ENCODE measurements around the gene SIN3A. TPM values are rescaled to one million over a fixed set of nuclear protein-coding genes. Genes with fewer than 3 reads are reported as not detected.

SIN3A gene
- total and polyA plus RNA-seq, 8 donors: 8.4 to 61.9 (median 27.5) TPM

- Histone ChIP-seq H3K4me3 (no peak overlapping the region), H3K27me3 (no peaks in the 10 kb centered on the region), H3K9me3 (no peaks in the 10 kb centered on the region), H3K27ac (no peak overlapping the region), H3K36me3 (peaks cover 65 to 100% (median 98%) of the 10 kb centered on the region in 4 donors), H3K4me1 (no peaks in the 10 kb centered on the region)
- 90 to 98% (median 95%) methylated on average over 8 to 10 of the region's 10 CpGs for WGBS, 5 donors
- TF ChIP-seq POLR2AphosphoS5 (IDR thresholded peaks at IDR 0.05) (no peak), CTCF (IDR thresholded peaks at IDR 0.05) (no peak), EP300 (IDR thresholded peaks at IDR 0.05) (no peak), POLR2A (IDR thresholded peaks at IDR 0.05) (no peak)
- DNase-seq: no peak
- intact Hi-C loops (cut with DNase I; ENCODE audit: low total_unique reads): no loop called here
These were observed 92.5 kb downstream of the SIN3A start for GRCh38 chr15:75358771-75359536.

- no peaks in the 10 kb centered on the region for H3K4me1 ChIP-seq
- intact Hi-C loops (cut with DNase I; ENCODE audit: low total_unique reads): no loop called here
- WGBS, 5 donors: 85 to 94% (median 91%) methylated on average over 11 to 17 of the region's 17 CpGs
- TF ChIP-seq POLR2AphosphoS5 (IDR thresholded peaks at IDR 0.05): no peak
- TF ChIP-seq POLR2A (IDR thresholded peaks at IDR 0.05): no peak
- TF ChIP-seq CTCF (IDR thresholded peaks at IDR 0.05): no peak
- TF ChIP-seq EP300 (IDR thresholded peaks at IDR 0.05): no peak
- DNase-seq: no peak
- no peaks in the 10 kb centered on the region for H3K9me3 ChIP-seq
- H3K36me3 ChIP-seq: peaks cover 59 to 97% (median 93%) of the 10 kb centered on the region in 4 donors
- no peak overlapping the region for H3K27ac ChIP-seq
- H3K4me3 ChIP-seq: no peak overlapping the region
- no peaks in the 10 kb centered on the region for H3K27me3 ChIP-seq
These were observed 93.4 kb downstream of the SIN3A start for GRCh38 chr15:75357976-75358673.

- DNase-seq: no peak
- Histone ChIP-seq H3K27ac (no peak overlapping the region), H3K27me3 (no peaks in the 10 kb centered on the region), H3K9me3 (no peaks in the 10 kb centered on the region), H3K4me3 (no peak overlapping the region), H3K4me1 (no peaks in the 10 kb centered on the region), H3K36me3 (peaks cover 55 to 81% (median 80%) of the 10 kb centered on the region in 4 donors)
- 93 to 97% (median 94%) methylated on average over 10 to 20 of the region's 20 CpGs for WGBS, 5 donors
- intact Hi-C loops (cut with DNase I; ENCODE audit: low total_unique reads): no loop called here
- TF ChIP-seq CTCF (IDR thresholded peaks at IDR 0.05) (no peak), POLR2AphosphoS5 (IDR thresholded peaks at IDR 0.05) (no peak), EP300 (IDR thresholded peaks at IDR 0.05) (no peak)
These were observed 95.0 kb downstream of the SIN3A start for GRCh38 chr15:75356517-75356916.

GRCh38 chr15:75356006-75356405 is 95.5 kb downstream of the SIN3A start:
- Histone ChIP-seq H3K4me3 (no peak overlapping the region), H3K9me3 (no peaks in the 10 kb centered on the region), H3K4me1 (no peaks in the 10 kb centered on the region), H3K27ac (no peak overlapping the region), H3K36me3 (peaks cover 51 to 75% (median 75%) of the 10 kb centered on the region in 4 donors), H3K27me3 (no peaks in the 10 kb centered on the region)
- WGBS, 5 donors: 85 to 90% (median 87%) methylated on average over 26 to 28 of the region's 28 CpGs
- no peak for DNase-seq
- intact Hi-C loops (cut with DNase I; ENCODE audit: low total_unique reads): no loop called here
- no peak for TF ChIP-seq CTCF (IDR thresholded peaks at IDR 0.05)
- TF ChIP-seq POLR2A (IDR thresholded peaks at IDR 0.05): no peak
- TF ChIP-seq EP300 (IDR thresholded peaks at IDR 0.05): no peak
- no peak for TF ChIP-seq POLR2AphosphoS5 (IDR thresholded peaks at IDR 0.05)

All from stomach (tissue), 9 donors.